Mesothelial cell of epicardium (in vitro differentiated cells): Measurements from ENCODE around the gene KCNH5. TPM values are rescaled to one million over a fixed set of nuclear protein-coding genes. Genes with fewer than 3 reads are reported as not detected.

ENCODE experiments used
- DNase-seq, 2 experiments: peaks; one replicate each; pipeline ENCODE4 v3.0.0; 2021; ENCODE audit warnings: low spot score in 2 of 2; ENCODE audit not compliant: unreplicated experiment in 2 of 2
- H3K27ac Mint-ChIP-seq: 2 replicates; pipeline ENCODE4 v1.8.0; 2021; ENCODE audit warnings: mixed read lengths
- H3K27me3 Mint-ChIP-seq: 2 replicates; pipeline ENCODE4 v1.8.0; 2021; ENCODE audit warnings: low read depth, mixed read lengths
- H3K36me3 Mint-ChIP-seq: 2 replicates; pipeline ENCODE4 v1.8.0; 2021; ENCODE audit warnings: mixed read lengths
- H3K4me1 Mint-ChIP-seq: 2 replicates; pipeline ENCODE4 v1.8.0; 2021; ENCODE audit warnings: mixed read lengths
- H3K4me3 Mint-ChIP-seq: 2 replicates; pipeline ENCODE4 v1.8.0; 2021; ENCODE audit warnings: mild to moderate bottlenecking, moderate library complexity, mixed read lengths
- H3K9me3 Mint-ChIP-seq: 2 replicates; pipeline ENCODE4 v1.8.0; 2021; ENCODE audit warnings: mixed read lengths
- total RNA-seq: library from RNA; stranded (reverse); gene quantifications from 3 replicates; pipeline ENCODE4 v1.2.1, GENCODE V29; 2021
- TF ChIP-seq, protein P1 (sequence below): fragments of 200-600 bp; sonication (generic); IDR thresholded peaks from one replicate; pipeline ENCODE4 v1.5.0; 2021; ENCODE audit warnings: antibody characterized with exemption; ENCODE audit not compliant: unreplicated experiment

KCNH5 gene
- total RNA-seq, 1 donor from 2014 or later = 2.5 TPM

- no peaks in the 10 kb centered on the region for H3K36me3 Mint-ChIP-seq
Measured at GRCh38 chr14:63009495-63009894, 35.8 kb downstream of the KCNH5 start.

GRCh38 chr14:63006531-63006930, 38.7 kb downstream of the KCNH5 start:
- no peak for DNase-seq
- H3K9me3 Mint-ChIP-seq = no peaks in the 10 kb centered on the region
- TF ChIP-seq, protein P1, sequence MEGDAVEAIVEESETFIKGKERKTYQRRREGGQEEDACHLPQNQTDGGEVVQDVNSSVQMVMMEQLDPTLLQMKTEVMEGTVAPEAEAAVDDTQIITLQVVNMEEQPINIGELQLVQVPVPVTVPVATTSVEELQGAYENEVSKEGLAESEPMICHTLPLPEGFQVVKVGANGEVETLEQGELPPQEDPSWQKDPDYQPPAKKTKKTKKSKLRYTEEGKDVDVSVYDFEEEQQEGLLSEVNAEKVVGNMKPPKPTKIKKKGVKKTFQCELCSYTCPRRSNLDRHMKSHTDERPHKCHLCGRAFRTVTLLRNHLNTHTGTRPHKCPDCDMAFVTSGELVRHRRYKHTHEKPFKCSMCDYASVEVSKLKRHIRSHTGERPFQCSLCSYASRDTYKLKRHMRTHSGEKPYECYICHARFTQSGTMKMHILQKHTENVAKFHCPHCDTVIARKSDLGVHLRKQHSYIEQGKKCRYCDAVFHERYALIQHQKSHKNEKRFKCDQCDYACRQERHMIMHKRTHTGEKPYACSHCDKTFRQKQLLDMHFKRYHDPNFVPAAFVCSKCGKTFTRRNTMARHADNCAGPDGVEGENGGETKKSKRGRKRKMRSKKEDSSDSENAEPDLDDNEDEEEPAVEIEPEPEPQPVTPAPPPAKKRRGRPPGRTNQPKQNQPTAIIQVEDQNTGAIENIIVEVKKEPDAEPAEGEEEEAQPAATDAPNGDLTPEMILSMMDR = no peak
- no peaks in the 10 kb centered on the region for H3K36me3 Mint-ChIP-seq
- H3K27ac Mint-ChIP-seq = no peak overlapping the region
- no peak overlapping the region for H3K4me3 Mint-ChIP-seq
- peaks cover 1% of the 10 kb centered on the region for H3K27me3 Mint-ChIP-seq
- H3K4me1 Mint-ChIP-seq = peaks cover 8% of the 10 kb centered on the region

More at GRCh38 chr14:63009495-63009894, 35.8 kb downstream of the KCNH5 start:
- TF ChIP-seq, protein P1 = no peak
- peaks cover 14% of the 10 kb centered on the region for H3K4me1 Mint-ChIP-seq
- H3K4me3 Mint-ChIP-seq = no peak overlapping the region
- peaks cover 1% of the 10 kb centered on the region for H3K27me3 Mint-ChIP-seq
- H3K27ac Mint-ChIP-seq = no peak overlapping the region
- no peak for DNase-seq
- H3K9me3 Mint-ChIP-seq = no peaks in the 10 kb centered on the region

DNA sequence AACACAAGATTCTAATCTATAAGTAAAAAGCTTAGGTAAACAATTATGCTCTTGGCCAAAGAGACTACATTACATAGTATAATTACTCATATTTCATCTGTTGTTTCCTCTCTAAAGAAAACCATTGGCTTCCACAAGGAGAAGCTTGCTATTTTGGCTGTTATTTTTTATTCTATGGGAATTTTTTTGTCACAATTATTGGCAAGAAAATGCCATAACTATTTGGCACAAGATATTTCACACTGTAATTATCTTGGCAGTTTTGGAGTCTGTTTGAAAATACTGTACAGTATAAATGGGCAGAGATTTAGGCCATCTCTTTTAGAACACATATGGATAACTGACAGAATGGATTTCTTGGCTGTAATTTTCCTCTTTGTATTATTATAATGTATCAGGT, 51.2 kb downstream of the KCNH5 start:
- no peak for DNase-seq
- H3K36me3 Mint-ChIP-seq = no peaks in the 10 kb centered on the region
- no peaks in the 10 kb centered on the region for H3K4me1 Mint-ChIP-seq
- TF ChIP-seq, protein P1 = no peak
- no peak overlapping the region for H3K4me3 Mint-ChIP-seq
- H3K9me3 Mint-ChIP-seq = peaks cover 4% of the 10 kb centered on the region
- peaks cover 2% of the 10 kb centered on the region for H3K27me3 Mint-ChIP-seq
- H3K27ac Mint-ChIP-seq = no peak overlapping the region

DNA sequence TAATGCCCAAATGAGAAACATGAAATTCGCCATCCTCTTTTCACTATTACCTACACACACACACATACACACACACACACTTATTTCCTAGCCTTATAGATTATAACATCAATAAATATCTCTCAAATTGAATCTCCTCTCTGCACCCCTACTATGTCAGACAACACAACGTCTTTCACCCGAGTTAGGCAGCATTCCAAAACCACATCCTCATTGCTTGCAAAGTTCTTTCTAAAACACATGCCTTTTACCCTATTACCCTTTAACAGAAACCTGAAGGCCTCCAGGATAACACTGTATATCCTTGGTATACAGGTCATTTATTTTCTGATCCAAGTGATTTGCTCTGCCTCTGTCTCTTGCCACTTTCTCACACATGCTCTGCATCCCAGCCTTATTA, 56.3 kb downstream of the KCNH5 start:
- Mint-ChIP-seq H3K36me3 (no peaks in the 10 kb centered on the region), H3K27me3 (peaks cover 3% of the 10 kb centered on the region), H3K9me3 (peaks cover 4% of the 10 kb centered on the region), H3K27ac (no peak overlapping the region), H3K4me3 (no peak overlapping the region), H3K4me1 (peaks cover 5% of the 10 kb centered on the region)
- DNase-seq = no peak
- TF ChIP-seq, protein P1 = no peak

DNA sequence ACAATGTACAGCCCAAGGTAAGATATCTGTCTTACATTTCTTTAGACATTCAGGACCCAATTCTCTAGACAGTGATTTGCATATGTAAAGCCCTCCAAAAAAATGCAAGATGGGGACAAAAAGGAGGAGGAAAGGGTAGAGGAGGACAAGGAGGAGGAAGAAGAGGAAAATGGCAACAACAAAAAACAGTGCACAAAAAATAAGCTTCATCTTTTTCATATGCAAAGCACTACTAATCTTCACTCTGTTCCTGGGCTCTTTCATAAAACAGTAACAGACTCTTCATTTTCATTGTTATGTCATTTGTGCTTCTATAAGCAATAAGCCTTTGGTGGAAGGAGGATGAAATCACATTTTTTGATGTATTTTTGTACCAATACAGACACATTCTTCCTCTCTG, 61.4 kb downstream of the KCNH5 start:
- TF ChIP-seq, protein P1 = no peak
- DNase-seq = no peak
- H3K9me3 Mint-ChIP-seq = peaks cover 5% of the 10 kb centered on the region
- no peak overlapping the region for H3K27ac Mint-ChIP-seq
- peaks cover 2% of the 10 kb centered on the region for H3K27me3 Mint-ChIP-seq
- no peaks in the 10 kb centered on the region for H3K36me3 Mint-ChIP-seq
- peaks cover 3% of the 10 kb centered on the region for H3K4me1 Mint-ChIP-seq
- H3K4me3 Mint-ChIP-seq = no peak overlapping the region

GRCh38 chr14:62980693-62981092, 64.6 kb downstream of the KCNH5 start:
- peaks cover 2% of the 10 kb centered on the region for H3K4me1 Mint-ChIP-seq
- H3K4me3 Mint-ChIP-seq = no peak overlapping the region
- H3K36me3 Mint-ChIP-seq = no peaks in the 10 kb centered on the region
- H3K27me3 Mint-ChIP-seq = peaks cover 2% of the 10 kb centered on the region
- DNase-seq = no peak
- no peak overlapping the region for H3K27ac Mint-ChIP-seq
- TF ChIP-seq, protein P1 = no peak
- H3K9me3 Mint-ChIP-seq = peaks cover 5% of the 10 kb centered on the region
